ENCODE measurements around the gene ATOH8.

The ATOH8 gene

GRCh38 chr2:85736456-85737355 lies 17.1 kb upstream of the ATOH8 start:
- no peak for DNase-seq (ENCODE audit: low spot score)

GRCh38 chr2:85737481-85737880 lies 16.3 kb upstream of the ATOH8 start:
- DNase-seq (ENCODE audit: low spot score) = no peak

- no peak for DNase-seq (ENCODE audit: low spot score)
Observed at GRCh38 chr2:85737961-85738360, 15.8 kb upstream of the ATOH8 start.

DNA sequence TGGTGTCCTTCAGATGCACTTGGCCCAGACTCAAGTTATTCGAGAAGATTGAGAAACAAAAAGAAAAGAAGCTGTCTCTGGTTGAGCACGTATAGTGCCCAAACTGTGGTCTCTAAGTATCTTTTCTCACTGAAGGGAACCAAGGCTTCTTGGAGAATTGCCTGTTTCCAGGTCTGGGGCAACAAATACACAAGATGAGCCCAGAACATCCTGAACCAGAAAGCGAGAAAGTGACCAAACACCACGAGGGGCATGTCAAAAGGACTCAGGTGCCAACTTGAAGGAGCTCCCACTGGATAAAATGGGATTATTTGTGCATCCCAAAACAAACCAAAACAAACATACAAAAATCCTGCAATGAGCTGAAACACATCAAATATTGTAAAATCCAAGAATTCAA lies 13.6 kb upstream of the ATOH8 start:
- no peak for DNase-seq (ENCODE audit: low spot score)

- DNase-seq (ENCODE audit: low spot score) = no peak
Observed at GRCh38 chr2:85741211-85741832, 12.5 kb upstream of the ATOH8 start.

- no peak for DNase-seq (ENCODE audit: low spot score)
Observed at GRCh38 chr2:85741833-85742455, 11.8 kb upstream of the ATOH8 start.

DNA sequence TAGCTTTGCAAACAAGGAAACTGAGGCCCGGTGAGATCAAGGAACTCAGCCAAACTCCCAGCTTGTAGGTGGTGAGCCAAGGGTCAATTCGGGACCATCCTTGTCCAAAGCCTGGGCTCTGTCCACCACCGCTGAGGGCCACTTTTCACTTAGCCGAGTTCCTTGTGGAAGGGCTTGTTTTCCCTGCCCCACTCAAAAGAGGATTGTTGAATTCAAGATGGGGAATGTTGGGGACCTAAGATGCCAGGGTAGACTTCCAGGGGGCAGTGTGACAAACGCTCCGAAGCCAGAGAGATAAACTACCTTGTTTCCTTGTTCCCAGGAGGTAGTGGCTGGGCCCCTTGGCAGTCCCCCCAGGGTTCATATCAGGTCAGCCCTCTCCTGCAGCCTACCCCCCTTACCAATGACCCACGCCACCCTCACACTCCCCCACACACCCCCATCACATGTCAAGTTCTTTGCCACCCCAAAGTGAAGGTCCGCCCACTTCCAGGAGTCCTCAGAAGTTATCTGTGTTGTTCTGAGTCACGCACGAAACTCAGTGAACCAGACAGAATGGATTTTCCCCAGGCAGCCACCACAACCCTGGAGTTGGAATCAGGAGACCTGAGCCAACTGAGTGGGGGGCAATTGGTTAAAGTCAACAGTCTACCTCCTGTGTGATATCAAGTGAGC lies 10.3 kb upstream of the ATOH8 start:
- no peak for DNase-seq (ENCODE audit: low spot score)

GRCh38 chr2:85744055-85744454 lies 9.7 kb upstream of the ATOH8 start:
- DNase-seq (ENCODE audit: low spot score) = no peak

DNA sequence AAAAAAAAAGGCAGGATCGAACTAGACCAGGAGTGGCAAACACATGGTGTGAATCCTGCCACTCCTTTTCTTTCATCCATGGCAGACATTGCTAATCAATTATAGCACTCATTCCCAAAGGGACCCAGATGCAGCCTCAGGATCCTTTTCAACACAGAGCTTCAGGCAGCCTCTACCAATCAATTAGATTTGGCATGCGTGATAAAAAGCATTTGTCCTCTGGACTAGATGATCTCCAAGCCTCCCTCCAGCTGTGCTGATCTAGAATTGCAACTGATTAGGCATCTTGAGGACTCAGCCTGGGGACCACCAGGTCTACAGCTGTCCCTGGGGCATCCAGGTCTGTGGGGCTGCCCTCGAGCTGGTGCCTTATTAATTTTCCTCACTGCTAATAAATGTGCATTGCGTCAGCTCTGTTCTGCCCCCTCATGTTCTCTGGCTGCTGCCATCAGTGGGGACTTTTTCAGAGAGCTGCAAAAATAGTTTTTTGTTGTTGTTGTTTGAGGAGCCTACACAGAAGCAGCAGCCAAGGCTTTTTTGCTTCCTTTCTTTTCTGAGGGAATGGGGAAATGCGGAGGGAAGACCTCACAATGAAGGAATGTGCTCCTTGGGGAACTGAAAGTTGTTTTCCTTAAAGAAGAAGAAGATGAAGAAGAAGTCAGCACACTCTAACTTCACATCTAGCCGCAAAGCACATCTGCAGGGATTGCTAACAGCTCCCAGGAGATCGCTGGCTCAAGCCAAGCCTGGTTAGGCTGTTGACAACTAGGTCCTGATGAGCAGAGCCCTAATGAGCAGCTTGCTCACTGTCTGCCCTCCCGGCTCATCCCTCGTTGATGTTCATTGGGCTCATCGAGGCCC lies 8.8 kb upstream of the ATOH8 start:
- DNase-seq (ENCODE audit: low spot score) = no peak

GRCh38 chr2:85745619-85746018 lies 8.2 kb upstream of the ATOH8 start:
- no peak for DNase-seq (ENCODE audit: low spot score)

- DNase-seq (ENCODE audit: low spot score) = no peak
Observed at GRCh38 chr2:85746321-85747004, 7.3 kb upstream of the ATOH8 start.

DNA sequence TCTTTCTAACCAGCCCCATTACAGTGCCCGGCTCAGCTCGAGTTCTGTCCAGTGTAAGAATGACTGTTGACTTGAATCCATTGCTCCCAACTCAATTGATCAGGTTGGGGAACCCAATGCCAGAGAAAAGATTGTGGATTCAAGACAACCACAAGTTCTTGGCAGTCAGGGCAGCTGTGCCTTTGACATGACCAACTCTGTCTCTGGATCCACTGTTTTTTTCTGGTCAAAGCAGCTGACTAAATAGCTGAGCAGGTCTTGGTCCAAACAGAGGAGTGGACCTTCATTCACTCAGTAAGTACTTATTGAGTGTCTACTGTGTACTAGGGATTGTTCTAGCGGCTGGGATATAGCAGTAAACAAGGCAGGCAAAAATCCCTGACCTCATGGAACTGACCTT lies 6.3 kb upstream of the ATOH8 start:
- no peak for DNase-seq (ENCODE audit: low spot score)

DNA sequence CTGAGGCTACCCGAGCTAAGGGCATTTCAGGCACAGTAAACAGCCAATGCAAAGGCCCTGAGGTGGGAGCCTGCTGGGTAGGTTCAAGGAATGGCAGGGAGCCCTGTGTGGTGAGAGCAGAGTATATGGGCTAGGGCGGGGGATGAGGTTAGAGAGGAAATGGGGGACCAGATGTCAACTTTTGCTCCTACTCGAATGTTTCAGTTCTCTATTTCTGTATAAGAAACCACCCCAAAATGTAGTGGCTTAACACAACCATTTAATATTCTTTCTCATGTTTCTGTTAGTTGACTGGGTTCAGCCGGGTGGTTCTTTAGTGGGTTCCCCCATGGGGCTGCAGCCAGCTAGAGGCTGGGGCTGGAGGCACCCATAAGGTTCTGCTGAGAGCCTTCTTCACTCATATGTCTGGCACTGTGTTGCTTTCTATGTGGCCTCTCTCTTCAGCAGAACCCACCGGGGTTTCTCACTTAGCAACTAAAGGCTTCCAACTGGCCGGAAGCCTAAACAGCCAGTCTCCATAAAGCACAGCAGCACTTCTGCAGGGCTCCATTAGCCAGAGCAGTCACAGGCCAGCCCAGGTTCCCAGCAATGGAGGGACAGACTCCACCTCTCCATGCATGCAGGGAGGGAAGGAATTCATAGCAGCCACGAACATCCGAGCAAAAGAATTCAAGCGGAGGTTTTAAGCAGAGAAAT lies 5.6 kb upstream of the ATOH8 start:
- no peak for DNase-seq (ENCODE audit: low spot score)

DNA sequence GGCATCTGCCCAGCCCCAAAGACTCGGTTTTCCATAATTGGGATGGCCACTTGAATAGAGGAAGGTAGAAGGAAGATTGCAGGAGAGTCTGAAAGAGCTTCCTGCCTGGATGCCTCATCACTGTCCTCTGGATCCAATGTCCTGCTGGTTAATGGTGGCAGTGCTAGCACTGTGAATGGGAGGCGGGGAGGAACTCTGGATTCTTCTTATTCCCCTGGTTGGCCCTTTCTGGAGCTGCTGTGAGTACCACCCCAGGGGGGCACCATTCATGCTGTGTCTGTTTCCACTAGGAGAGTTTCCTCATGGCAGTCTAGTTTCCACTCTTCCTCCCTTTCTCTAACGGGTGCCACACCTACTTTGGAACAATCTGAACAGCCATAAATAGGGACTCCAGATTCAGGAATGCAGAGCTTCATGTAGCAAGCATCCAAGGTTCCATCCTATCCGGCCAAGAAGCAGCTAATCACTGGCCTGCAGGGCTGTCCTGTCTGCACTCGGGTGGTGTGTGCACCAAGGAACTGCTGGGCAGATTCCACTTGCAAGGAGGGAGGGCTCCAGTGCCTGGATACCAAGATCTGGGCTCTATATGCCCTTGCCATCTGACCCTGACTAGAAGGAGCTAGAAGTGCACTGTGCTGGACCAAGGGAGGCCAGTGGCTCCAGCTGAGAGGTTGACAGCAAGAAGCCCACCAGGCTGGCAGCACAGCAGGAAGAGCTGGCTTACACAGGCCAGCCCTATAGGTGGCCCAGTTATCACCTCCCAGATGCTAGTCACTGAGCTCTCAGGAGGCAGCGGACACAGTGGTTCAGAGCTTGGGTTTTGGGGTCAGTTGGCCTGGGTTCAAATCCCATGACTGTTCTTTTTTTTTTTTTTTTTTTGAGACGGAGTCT lies 4.6 kb upstream of the ATOH8 start:
- DNase-seq (ENCODE audit: low spot score) = no peak

GRCh38 chr2:85750587-85751575 lies 2.9 kb upstream of the ATOH8 start:
- DNase-seq (ENCODE audit: low spot score) = no peak

DNA sequence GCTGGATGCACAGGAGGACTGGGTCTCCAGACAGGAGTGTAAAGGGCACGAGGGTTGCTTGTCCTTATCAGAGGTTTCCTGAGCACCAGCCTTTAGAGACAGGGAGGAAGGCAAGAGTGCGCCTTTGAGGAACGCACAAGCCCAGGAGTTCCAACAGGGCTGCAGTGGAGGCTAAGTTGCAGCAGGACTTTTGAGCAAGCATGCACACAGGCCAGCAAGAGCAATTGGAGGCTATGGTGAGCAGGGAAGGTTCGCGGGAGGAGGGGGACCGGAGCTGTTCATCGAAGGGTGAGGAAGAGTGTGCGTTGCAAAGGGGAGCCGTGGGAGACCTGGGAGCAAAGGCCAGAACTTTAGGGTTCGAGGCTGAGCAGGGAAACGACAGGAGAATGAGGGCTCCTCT lies 2.2 kb upstream of the ATOH8 start:
- DNase-seq (ENCODE audit: low spot score) = no peak

DNA sequence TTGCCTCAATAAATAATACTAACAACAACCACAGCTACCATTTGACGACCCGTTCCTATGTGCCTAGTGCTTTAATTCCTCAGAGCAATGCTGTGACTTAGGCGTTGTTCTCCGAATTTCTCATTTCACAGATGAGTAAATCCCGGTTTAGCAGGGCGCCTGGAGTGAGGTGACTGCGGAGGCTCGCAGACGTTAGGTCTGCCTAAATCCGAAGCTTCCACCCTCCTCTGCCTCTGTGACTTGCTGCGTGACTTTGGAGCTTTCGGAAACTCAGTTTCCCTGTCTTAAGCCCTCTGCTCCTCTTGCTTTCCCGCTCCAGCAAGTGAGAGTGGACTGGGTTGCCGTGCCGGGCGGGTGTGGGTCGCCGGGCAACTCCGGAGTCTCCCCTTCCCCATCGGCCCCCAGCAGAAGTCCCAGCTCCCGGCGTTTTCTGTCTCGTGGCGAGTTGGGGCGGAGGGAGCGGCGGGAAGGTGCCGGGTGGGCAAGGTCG lies 711 bp upstream of the ATOH8 start:
- DNase-seq (ENCODE audit: low spot score) = no peak
